Measurements from ENCODE around the gene PEX11G. TPM values are rescaled to one million over a fixed set of nuclear protein-coding genes. Genes with fewer than 3 reads are reported as not detected.

PEX11G gene
- total and polyA plus RNA-seq, 2 experiments from 2014 or later, result 2.2 TPM

GRCh38 chr19:7505682-7506384 lies 17.0 kb upstream of the PEX11G start:
- peak overlapping the region; percentile 94 for H3K4me2 ChIP-seq
- peak; percentile 80 for DNase-seq (ENCODE audit: low spot score)
- peak overlapping the region; percentile 73 for H3K4me3 Mint-ChIP-seq

More at GRCh38 chr19:7505682-7506384, 17.0 kb upstream of the PEX11G start:
- Histone ChIP-seq H3K4me3 (peak overlapping the region; percentile 63), H3F3A (replicated peaks; ENCODE audit: low read depth) (peaks cover 10% of the 10 kb centered on the region; the same call in 1 of the 2 replicates), H3K36me3 (ENCODE audit: insufficient read depth) (no peaks in the 10 kb centered on the region), H3K79me2 (replicated peaks; ENCODE audit: insufficient read depth) (no peaks in the 10 kb centered on the region), H3K9me2 (ENCODE audit: insufficient read depth) (peaks cover 3% of the 10 kb centered on the region; the same call in 1 of the 2 replicates), H3K4me1 (ENCODE audit: insufficient read depth) (peaks cover 19% of the 10 kb centered on the region), H3K27ac (ENCODE audit: low read depth) (no peak overlapping the region), H3K27me3 (ENCODE audit: insufficient read depth) (peaks cover 21% of the 10 kb centered on the region), H4K20me1 (replicated peaks; ENCODE audit: insufficient read depth) (no peaks in the 10 kb centered on the region), H2AFZ (peak overlapping the region; percentile 74)
- H3K27me3 Mint-ChIP-seq (ENCODE audit: insufficient read depth, low read depth, poor library complexity), result peaks cover 28% of the 10 kb centered on the region
- ATAC-seq, result peak; percentile 32
- no peak overlapping the region for H3K27ac Mint-ChIP-seq
- H3K4me1 Mint-ChIP-seq, result peaks cover 16% of the 10 kb centered on the region
- H3K36me3 Mint-ChIP-seq (ENCODE audit: low read depth), result no peaks in the 10 kb centered on the region
- H3K9me3 Mint-ChIP-seq, result no peaks in the 10 kb centered on the region
- no peak for TF ChIP-seq EZH2phosphoT487 (IDR thresholded peaks at IDR 0.05; ENCODE audit: unreplicated experiment)
- peak; percentile 38; the same call in 1 of the 2 replicates for TF ChIP-seq POLR2AphosphoS5 (IDR thresholded peaks at IDR 0.05; ENCODE audit: low read depth)
- no peak for TF ChIP-seq ZNF331 (CRISPR knock-in tag; IDR thresholded peaks at IDR 0.05; ENCODE audit: low read depth)
- no peak for TF ChIP-seq ETS1 (IDR thresholded peaks at IDR 0.05)
- no peak for TF ChIP-seq CTCF (conservative IDR thresholded peaks at IDR 0.05; ENCODE audit: low read depth in 2 of 2)
- no peak for TF ChIP-seq STAT1 (IDR thresholded peaks at IDR 0.05; ENCODE audit: unreplicated experiment)
- TF ChIP-seq EZH2 (IDR thresholded peaks at IDR 0.05; ENCODE audit: low read depth, unreplicated experiment), result no peak
- no peak for TF ChIP-seq ZNF462 (CRISPR knock-in tag; IDR thresholded peaks at IDR 0.05)
- TF ChIP-seq NANOG (IDR thresholded peaks at IDR 0.05; ENCODE audit: borderline replicate concordance), result no peak
- TF ChIP-seq JUNB (IDR thresholded peaks at IDR 0.05; ENCODE audit: unreplicated experiment), result no peak
- peak; percentile 81 for TF ChIP-seq REST (IDR thresholded peaks at IDR 0.05; ENCODE audit: unreplicated experiment)
- TF ChIP-seq CREB1 (CRISPR knock-in tag; IDR thresholded peaks at IDR 0.05; ENCODE audit: low read depth), result no peak
- TF ChIP-seq ZNF114 (CRISPR knock-in tag; IDR thresholded peaks at IDR 0.05), result no peak

Data from GM23338 (cell line).